ENCODE data around the gene SVIL. TPM values are rescaled to one million over a fixed set of nuclear protein-coding genes. Genes with fewer than 3 reads are reported as not detected.
"Not testable (repeated sequence)": the region's sequence is repeated elsewhere in the genome, so short reads cannot be mapped to it uniquely, and the experiment has no call there.

SVIL gene
- total RNA-seq, 1 donor, result 7.8 TPM

DNA sequence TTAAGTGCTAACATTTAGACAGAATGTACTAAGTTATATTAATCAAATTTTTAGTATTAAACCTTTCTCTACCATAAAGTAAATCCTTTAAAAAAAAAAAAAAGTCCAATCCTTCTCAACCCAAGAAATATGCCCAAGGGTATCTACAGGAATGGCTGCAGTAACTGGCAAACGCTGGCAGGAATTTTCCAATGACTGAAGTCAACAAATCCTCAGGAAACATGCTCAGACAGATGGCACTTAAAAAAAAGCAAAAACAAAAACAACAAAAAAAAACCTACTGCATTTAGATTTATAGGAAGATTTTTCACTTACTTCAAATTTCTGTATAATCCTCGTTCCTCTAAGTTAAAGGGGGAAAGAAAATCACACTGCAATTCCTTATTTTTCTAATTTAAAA lies 666 bp downstream of the SVIL start:
- peak overlapping the region; percentile 10 for H3K4me3 ChIP-seq (ENCODE audit: low read depth, low read length)
- TF ChIP-seq, protein P1, sequence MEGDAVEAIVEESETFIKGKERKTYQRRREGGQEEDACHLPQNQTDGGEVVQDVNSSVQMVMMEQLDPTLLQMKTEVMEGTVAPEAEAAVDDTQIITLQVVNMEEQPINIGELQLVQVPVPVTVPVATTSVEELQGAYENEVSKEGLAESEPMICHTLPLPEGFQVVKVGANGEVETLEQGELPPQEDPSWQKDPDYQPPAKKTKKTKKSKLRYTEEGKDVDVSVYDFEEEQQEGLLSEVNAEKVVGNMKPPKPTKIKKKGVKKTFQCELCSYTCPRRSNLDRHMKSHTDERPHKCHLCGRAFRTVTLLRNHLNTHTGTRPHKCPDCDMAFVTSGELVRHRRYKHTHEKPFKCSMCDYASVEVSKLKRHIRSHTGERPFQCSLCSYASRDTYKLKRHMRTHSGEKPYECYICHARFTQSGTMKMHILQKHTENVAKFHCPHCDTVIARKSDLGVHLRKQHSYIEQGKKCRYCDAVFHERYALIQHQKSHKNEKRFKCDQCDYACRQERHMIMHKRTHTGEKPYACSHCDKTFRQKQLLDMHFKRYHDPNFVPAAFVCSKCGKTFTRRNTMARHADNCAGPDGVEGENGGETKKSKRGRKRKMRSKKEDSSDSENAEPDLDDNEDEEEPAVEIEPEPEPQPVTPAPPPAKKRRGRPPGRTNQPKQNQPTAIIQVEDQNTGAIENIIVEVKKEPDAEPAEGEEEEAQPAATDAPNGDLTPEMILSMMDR (IDR thresholded peaks at IDR 0.05; ENCODE audit: insufficient read depth, low read depth, low read length), result no peak
- DNase-seq (ENCODE audit: low read depth), result no peak

DNA sequence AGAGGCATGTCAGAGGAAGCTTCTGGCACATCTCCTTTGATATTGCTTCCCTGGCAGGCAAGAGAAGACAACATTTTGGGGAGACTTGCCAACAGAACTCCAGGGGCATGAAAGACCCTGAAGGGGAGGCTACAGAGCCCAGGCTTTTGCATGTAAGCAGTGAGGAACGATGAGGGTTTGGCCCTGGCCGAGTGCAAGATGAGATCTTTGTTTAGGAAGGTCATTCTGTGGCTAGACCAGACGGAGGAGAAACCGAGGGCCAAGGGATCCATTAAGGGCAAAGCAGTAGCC lies 3.8 kb downstream of the SVIL start:
- H3K4me3 ChIP-seq (ENCODE audit: low read depth, low read length), result no peak overlapping the region
- no peak for DNase-seq (ENCODE audit: low read depth)
- TF ChIP-seq, protein P1 (IDR thresholded peaks at IDR 0.05; ENCODE audit: insufficient read depth, low read depth, low read length), result no peak

DNA sequence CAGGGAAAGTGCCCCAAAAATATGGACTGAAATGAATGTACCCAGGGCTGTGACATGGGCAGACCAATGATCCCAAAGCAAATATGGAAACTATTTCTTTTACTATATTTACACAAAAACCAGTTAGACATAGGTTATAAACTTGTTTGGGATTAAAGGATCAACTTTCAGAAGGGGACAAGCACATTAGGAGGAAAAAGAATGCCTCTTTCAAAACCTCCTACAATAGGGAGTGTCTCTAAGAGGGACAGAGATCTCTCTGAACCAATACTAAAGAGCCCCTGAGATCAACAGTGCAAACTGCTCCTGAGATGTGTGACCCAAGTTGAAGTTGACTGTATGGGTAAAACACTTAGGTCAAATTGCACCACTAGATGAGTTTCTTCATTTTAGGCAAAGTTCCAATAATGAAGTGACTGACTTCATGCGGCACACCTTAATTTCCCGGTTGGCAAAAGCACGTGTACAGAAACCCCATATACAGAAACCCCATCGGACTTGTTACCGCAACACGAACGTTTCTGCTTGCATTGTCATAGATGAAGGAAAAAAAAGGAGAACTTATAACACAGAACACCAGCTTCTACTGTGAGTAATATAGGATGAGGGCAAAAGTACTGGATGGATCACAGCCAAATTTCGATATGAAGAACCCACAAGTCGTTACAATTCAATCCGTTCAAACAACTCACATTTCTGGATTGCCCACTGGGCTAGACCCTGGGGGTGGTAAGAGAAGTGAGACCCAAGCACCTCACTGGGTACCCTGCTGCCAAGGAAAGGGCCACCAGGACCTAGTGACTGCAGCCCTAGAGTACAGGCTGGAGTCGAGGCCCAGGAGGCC lies 4.3 kb downstream of the SVIL start:
- TF ChIP-seq, protein P1 (IDR thresholded peaks at IDR 0.05; ENCODE audit: insufficient read depth, low read depth, low read length), result no peak
- DNase-seq (ENCODE audit: low read depth), result no peak
- H3K4me3 ChIP-seq (ENCODE audit: low read depth, low read length), result no peak overlapping the region

DNA sequence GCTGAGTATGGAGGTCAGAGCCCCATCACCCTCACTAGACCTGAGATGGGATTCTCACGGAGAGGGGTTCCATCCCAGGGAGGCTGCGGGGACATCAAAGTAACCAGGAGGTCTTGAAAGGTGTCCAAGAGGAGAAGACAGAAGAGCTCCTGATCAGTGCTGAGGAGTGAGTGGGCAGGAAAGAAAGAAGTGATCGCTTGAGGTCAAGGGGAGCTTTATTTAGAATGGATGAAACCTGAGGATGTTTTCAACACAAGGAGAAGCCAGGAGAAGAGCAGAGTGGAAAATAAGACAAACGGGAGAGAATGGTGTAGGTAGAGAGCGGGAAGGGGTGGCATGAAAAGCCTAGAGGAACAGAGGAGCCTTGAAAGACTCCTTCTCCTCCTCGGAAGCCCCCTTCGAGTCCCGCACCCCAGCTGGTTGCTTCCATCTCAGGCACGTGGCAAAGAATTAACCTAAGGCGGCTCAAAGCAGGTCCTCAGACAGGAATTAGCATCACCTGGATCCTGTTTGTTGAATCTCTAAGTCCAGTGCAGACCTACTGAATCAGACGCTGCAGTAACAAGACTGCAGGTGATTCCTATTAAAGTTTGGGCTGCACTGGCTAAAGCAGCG lies 5.8 kb downstream of the SVIL start:
- no peak overlapping the region for H3K4me3 ChIP-seq (ENCODE audit: low read depth, low read length)
- TF ChIP-seq, protein P1 (IDR thresholded peaks at IDR 0.05; ENCODE audit: insufficient read depth, low read depth, low read length), result no peak
- DNase-seq (ENCODE audit: low read depth), result no peak

DNA sequence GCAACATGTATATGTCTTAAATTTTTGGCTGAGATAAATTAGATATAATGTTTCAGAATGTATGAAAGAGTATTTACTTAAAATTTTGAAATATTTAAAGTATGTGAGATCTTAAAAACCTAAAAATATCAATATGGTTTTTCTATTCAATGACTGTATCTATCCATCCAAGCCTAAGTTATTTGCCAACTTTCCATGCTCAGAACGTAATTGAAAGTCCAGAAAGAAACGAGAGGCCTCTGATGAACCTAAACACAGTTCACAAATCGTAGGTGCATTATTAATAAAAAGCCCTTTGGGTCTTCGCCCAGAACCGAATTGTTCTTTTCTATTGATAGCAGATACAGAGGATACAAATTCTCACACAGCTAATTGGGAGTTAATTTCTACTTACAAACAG lies 6.5 kb downstream of the SVIL start:
- no peak overlapping the region for H3K4me3 ChIP-seq (ENCODE audit: low read depth, low read length)
- no peak for DNase-seq (ENCODE audit: low read depth)
- TF ChIP-seq, protein P1 (IDR thresholded peaks at IDR 0.05; ENCODE audit: insufficient read depth, low read depth, low read length), result no peak

DNA sequence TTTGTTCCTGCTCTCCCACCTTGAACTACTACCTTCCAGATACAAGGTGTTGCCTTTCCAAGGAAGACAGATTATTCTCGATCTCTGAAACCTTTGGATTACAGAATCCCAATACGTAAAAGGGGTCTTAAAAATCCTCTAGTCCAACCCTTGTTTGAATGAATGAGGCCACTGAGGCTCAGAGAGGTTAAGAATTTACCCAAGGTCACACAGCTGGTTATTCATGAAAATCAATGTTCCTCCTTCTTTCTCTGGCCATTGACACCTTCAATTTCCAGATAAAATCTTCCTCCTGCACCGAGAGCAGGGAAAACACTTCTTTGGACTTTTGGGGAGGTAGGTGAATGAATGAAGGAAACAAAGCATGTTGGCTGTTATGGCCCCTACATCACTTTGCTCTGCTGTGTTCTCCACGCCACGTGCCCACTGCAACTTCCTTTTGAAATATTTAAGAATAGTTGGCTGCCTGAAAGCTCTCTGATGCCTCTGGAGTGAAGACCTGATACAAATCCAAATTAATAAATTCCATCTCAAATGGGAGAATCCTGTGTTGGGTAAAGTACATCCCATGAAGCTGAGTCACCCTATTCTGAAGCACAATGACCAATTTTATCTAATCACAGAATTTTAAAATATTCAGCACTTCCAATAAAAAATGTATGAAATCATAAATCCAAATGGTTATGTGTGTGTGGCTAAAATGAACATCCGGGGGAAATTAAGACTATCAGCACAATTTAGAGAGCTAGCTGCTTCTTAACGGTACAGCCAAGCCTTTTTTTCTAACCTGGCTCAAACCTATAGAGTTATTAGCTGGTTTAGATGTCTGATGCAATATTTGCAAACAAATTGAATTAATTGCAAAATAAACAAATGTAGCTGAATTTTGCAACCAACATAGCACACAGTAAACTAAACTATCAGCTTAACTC lies 7.3 kb downstream of the SVIL start:
- TF ChIP-seq, protein P1 (IDR thresholded peaks at IDR 0.05; ENCODE audit: insufficient read depth, low read depth, low read length), result no peak
- H3K4me3 ChIP-seq (ENCODE audit: low read depth, low read length), result no peak overlapping the region
- peak; percentile 74 for DNase-seq (ENCODE audit: low read depth)

DNA sequence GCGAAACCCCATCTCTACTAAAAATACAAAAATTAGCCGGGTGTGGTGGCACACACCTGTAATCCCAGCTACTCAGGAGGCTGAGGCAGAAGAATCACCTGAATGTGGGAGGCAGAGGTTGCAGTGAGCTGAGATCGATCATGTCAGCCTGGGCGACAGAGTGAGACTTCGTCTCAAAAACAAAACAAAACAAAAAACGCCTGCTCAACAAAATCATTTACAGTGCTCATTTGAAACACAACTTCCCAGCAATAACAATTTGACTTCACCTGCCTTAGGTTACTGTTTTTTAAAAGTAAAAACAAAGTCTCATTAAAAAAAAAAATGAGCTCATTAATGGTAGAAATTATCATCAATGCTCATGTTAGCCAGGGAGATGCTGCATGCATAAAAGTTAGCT lies 10.4 kb downstream of the SVIL start:
- not testable (repeated sequence) for H3K4me3 ChIP-seq (ENCODE audit: low read depth, low read length); DNase-seq (ENCODE audit: low read depth)

Measured in fibroblast of villous mesenchyme (primary cell).